ES-I3 (cell line): ENCODE measurements around the gene PRF1.
"Not testable (repeated sequence)": the region's sequence is repeated elsewhere in the genome, so short reads cannot be mapped to it uniquely, and the experiment has no call there.

Experiments used
- H3K36me3 ChIP-seq: 2 replicates; pipeline ENCODE4 v1.6.1; 2013; ENCODE audit warnings: mild to moderate bottlenecking, low read length, control low read depth, moderate library complexity; ENCODE audit not compliant: insufficient read depth
- H3K4me1 ChIP-seq: 2 replicates; pipeline ENCODE4 v1.6.1; 2013; ENCODE audit warnings: mild to moderate bottlenecking, control low read depth, low read length; ENCODE audit not compliant: insufficient read depth
- H3K9ac ChIP-seq: 2 replicates; pipeline ENCODE4 v1.6.1; 2013; ENCODE audit warnings: low read depth, mild to moderate bottlenecking, low read length, moderate library complexity
- H3K9me3 ChIP-seq: 2 replicates; pipeline ENCODE4 v1.6.1; 2013; ENCODE audit warnings: mild to moderate bottlenecking, low read length, moderate library complexity; ENCODE audit not compliant: control insufficient read depth, insufficient read depth

The PRF1 gene

DNA sequence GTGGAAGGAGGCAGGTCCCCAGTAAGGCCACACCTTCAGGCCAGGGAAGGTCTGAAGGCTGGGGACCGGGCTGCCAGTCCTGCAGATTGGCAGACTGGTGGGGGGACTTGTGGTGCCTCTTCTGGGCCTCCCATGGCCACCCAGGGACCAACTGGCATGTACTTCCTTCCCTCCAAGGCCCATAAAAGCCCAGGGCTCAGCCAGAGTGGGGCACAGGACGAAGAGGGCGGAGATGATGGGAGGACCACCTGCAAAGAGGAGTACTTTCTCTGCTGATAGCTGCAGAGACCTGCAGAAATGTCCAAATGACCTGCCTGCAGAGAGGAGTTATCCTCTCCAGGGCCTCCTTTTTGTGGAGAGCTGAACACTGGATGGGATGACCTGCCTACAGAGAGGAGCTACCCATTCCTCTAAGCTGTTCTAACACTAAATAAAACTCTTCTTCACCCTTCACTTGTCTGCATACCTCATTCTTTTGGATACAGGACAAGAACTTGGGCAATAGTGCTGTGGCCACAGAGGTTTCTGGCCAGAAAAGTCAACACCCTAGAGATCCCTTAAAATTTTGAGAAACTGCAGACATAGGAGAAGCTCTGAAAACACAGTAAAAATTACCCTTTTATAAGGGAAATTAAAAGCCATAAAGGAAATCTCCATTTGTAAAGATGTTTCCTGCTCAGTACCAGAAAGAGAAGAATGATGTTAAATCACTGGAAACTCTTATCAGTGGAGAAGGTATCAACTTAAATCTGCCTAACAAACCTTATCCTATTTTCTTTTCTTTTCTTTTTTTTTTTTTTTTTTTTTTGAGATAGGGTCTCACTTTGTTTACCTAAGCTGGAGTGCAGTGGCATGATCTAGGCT lies 20.7 kb upstream of the PRF1 start:
- Histone ChIP-seq H3K36me3 (no peaks in the 10 kb centered on the region), H3K9ac (no peak overlapping the region), H3K9me3 (peaks cover 18% of the 10 kb centered on the region), H3K4me1 (peaks cover 30% of the 10 kb centered on the region)

DNA sequence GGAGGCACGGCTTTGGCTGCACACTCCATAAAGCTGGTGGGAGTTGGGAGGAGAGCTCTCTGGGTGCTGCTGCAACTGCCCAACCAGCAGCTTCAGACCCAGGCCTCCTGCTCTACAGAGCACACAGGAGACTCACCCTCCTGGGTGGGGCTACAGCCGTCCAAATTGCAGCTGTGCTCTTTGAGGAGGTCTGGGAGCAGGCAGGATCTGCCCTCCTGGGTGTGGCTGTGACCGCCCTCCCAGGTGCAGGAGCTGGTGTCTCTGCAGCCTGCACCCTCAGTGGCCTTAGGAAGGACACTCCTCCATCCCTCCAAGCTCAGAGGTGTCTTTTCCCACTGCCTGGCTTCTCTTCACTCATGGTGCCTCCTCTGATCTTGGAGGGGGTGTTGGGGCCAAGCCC lies 20.0 kb upstream of the PRF1 start:
- H3K4me1 ChIP-seq = peaks cover 30% of the 10 kb centered on the region
- no peak overlapping the region for H3K9ac ChIP-seq

GRCh38 chr10:70621503-70622078 lies 19.1 kb upstream of the PRF1 start:
- Histone ChIP-seq H3K9ac (no peak overlapping the region), H3K36me3 (no peaks in the 10 kb centered on the region), H3K9me3 (peaks cover 10% of the 10 kb centered on the region), H3K4me1 (peaks cover 27% of the 10 kb centered on the region)

More for the DNA sequence above, 20.0 kb upstream of the PRF1 start:
- Histone ChIP-seq H3K9me3 (peaks cover 14% of the 10 kb centered on the region), H3K36me3 (no peaks in the 10 kb centered on the region)

DNA sequence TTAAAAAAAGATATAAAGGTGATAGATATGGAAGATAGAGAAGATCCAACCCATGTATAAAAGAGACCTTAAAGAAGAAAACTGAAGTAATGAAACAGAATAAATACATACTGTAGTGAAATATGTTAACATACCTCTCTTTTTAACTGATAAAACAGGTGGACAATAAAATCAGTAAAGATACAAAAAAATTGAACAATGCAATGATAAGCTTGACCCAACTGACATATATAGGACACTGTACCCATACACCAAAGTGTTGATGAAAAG lies 17.4 kb upstream of the PRF1 start:
- Histone ChIP-seq H3K9me3 (peaks cover 9% of the 10 kb centered on the region), H3K4me1 (peaks cover 14% of the 10 kb centered on the region), H3K36me3 (no peaks in the 10 kb centered on the region), H3K9ac (no peak overlapping the region)

- peaks cover 14% of the 10 kb centered on the region for H3K4me1 ChIP-seq
- peaks cover 9% of the 10 kb centered on the region for H3K9me3 ChIP-seq
- H3K9ac ChIP-seq = no peak overlapping the region
- no peaks in the 10 kb centered on the region for H3K36me3 ChIP-seq
These were observed 16.9 kb upstream of the PRF1 start for GRCh38 chr10:70619271-70620019.

- H3K9ac ChIP-seq = no peak overlapping the region
- peaks cover 9% of the 10 kb centered on the region for H3K9me3 ChIP-seq
- H3K36me3 ChIP-seq = no peaks in the 10 kb centered on the region
- peaks cover 9% of the 10 kb centered on the region for H3K4me1 ChIP-seq
These were observed 16.1 kb upstream of the PRF1 start for GRCh38 chr10:70618663-70619062.

- Histone ChIP-seq H3K9me3 (peaks cover 9% of the 10 kb centered on the region), H3K9ac (no peak overlapping the region), H3K4me1 (peaks cover 4% of the 10 kb centered on the region), H3K36me3 (no peaks in the 10 kb centered on the region)
These were observed 15.4 kb upstream of the PRF1 start for GRCh38 chr10:70617798-70618568.

- H3K9ac ChIP-seq = no peak overlapping the region
- no peaks in the 10 kb centered on the region for H3K4me1 ChIP-seq
- no peaks in the 10 kb centered on the region for H3K36me3 ChIP-seq
- H3K9me3 ChIP-seq = peaks cover 9% of the 10 kb centered on the region
These were observed 14.2 kb upstream of the PRF1 start for GRCh38 chr10:70616761-70617160.

GRCh38 chr10:70615784-70616522 lies 13.4 kb upstream of the PRF1 start:
- Histone ChIP-seq H3K9ac (no peak overlapping the region), H3K36me3 (no peaks in the 10 kb centered on the region)

GRCh38 chr10:70615211-70615610 lies 12.7 kb upstream of the PRF1 start:
- Histone ChIP-seq H3K9ac (no peak overlapping the region), H3K9me3 (peaks cover 2% of the 10 kb centered on the region; the same call in 1 of the 2 replicates), H3K36me3 (no peaks in the 10 kb centered on the region), H3K4me1 (no peaks in the 10 kb centered on the region)

More at GRCh38 chr10:70615784-70616522, 13.4 kb upstream of the PRF1 start:
- Histone ChIP-seq H3K9me3 (peaks cover 9% of the 10 kb centered on the region), H3K4me1 (no peaks in the 10 kb centered on the region)

- not testable (repeated sequence) for H3K4me1 ChIP-seq, H3K9me3 ChIP-seq, H3K9ac ChIP-seq, H3K36me3 ChIP-seq
These were observed 11.8 kb upstream of the PRF1 start for GRCh38 chr10:70614364-70614763.

DNA sequence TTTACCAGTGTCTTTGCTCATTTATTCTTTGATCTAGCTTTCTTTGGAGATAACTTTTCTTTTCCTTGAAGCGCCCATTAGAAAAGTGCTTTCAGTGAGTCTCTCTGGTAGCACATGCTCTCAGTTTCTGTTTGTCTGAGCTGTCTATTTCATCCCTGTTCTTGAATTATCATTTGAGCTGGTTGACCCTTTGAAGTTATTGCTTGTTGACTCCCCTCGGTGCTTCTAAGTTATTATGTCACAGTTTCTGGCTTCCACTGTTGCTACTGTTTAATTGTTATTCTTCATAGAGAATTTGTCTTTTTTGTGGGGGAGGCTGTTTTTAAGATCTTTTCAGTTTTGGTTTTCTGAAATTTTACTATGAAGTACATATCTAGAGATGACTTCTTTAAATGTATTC lies 11.4 kb upstream of the PRF1 start:
- Histone ChIP-seq H3K4me1 (no peaks in the 10 kb centered on the region), H3K9me3 (no peaks in the 10 kb centered on the region), H3K36me3 (no peaks in the 10 kb centered on the region), H3K9ac (no peak overlapping the region)

DNA sequence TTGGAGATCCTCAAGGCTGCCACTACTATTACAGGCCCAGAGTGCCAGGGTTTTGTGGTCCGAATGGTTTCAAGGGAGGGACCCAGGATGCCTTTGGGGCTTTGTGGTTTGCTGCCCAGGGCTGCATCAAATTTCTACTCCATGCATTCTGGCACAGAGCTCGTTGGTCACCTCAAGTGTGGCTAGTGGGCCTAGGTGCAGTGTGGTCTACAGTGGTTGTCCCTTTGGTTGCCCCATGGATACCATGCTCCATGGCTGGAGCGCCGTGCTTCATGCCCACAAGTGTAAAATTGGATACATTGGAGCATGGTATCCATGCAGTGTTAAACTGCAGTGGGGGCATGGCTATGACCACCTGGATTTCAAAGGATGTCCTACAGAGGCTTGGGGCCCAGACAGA lies 5.4 kb upstream of the PRF1 start:
- Histone ChIP-seq H3K9me3 (no peaks in the 10 kb centered on the region), H3K36me3 (no peaks in the 10 kb centered on the region), H3K4me1 (no peaks in the 10 kb centered on the region), H3K9ac (no peak overlapping the region)

- no peaks in the 10 kb centered on the region for H3K9me3 ChIP-seq
- no peaks in the 10 kb centered on the region for H3K4me1 ChIP-seq
- no peak overlapping the region for H3K9ac ChIP-seq
- H3K36me3 ChIP-seq = no peaks in the 10 kb centered on the region
These were observed 2.6 kb upstream of the PRF1 start for GRCh38 chr10:70605161-70605560.
